Activated T-cell treated with anti-CD3 and anti-CD28 coated beads, Interleukin-2, amount 50 U/mL, for 24 hours (primary cell): ENCODE results near the gene RUBCNL.
A peak's percentile ranks its signal among the peaks of the same experiment; 100 is the strongest.

ENCODE experiments used
- DNase-seq: peaks from one replicate; pipeline ENCODE4 v3.0.0-alpha.2; 2020
- H3K27ac Mint-ChIP-seq: 2 replicates; pipeline ENCODE4 v1.8.0; 2020; ENCODE audit warnings: mild to moderate bottlenecking, mixed read lengths
- H3K27me3 Mint-ChIP-seq: 2 replicates; pipeline ENCODE4 v1.8.0; 2020; ENCODE audit warnings: mixed read lengths
- H3K36me3 Mint-ChIP-seq: 2 replicates; pipeline ENCODE4 v1.8.0; 2020; ENCODE audit warnings: low read depth, mixed read lengths
- H3K4me1 Mint-ChIP-seq: 2 replicates; pipeline ENCODE4 v1.8.0; 2020; ENCODE audit warnings: low read depth, mixed read lengths
- H3K4me3 Mint-ChIP-seq: 2 replicates; pipeline ENCODE4 v1.8.0; 2020; ENCODE audit warnings: mild to moderate bottlenecking, moderate library complexity, mixed read lengths
- H3K9me3 Mint-ChIP-seq: 2 replicates; pipeline ENCODE4 v1.8.0; 2020; ENCODE audit warnings: mixed read lengths

The RUBCNL gene

DNA sequence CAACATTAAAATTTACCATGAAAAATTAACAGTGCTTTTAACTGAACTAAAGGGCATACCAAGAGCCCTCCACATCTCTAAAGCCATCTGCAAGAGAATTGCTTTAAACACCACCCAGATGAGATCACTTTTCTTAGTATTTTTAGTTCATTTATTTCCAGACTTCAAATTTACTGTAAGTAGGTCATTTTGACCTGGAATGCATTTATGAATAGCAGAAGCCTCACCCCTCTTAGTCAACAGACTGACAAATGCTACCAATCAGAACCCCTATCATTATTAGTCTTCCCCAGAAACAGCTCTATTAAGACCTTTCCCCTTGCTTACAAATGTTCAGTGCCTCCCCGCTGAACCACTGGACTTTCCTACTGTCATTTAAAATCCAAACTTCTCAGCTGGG lies 27.3 kb downstream of the RUBCNL start:
- no peak for DNase-seq
- Mint-ChIP-seq H3K27me3 (peaks cover 3% of the 10 kb centered on the region), H3K27ac (no peak overlapping the region), H3K36me3 (no peaks in the 10 kb centered on the region), H3K9me3 (peaks cover 3% of the 10 kb centered on the region), H3K4me3 (no peak overlapping the region), H3K4me1 (peaks cover 13% of the 10 kb centered on the region)

DNA sequence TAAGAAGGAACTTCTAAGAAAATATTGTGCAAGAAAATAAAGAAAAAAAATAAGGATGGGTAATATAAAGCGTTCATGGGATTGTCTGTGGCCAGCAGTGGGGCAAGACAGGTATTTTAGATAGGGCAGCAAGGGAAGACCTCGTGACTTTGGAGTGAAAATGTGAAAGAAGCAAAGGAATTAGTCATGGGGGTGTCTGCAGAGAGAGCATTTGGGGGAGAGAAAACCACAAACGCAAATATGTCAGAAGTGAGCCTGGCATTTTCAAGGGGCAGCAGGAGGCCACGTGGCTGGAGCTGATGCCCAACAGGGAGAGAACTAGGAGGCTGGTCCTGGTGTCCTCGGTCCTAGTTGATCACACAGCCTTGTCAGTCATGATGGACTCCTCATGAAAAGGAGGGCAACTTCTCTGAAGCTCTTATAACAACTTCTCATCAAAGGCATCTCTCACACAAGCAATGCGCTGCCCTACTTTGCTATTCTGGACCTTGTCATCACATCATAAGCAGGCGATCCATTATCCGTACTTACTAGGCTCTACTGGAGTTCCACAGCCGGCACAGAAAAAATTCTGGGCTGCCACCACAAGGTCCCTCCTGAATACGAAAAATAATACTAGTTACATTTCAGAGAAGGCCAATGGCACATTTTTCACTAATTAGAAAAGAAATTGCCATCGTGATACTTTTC lies 31.0 kb downstream of the RUBCNL start:
- H3K36me3 Mint-ChIP-seq, result peaks cover 3% of the 10 kb centered on the region
- peaks cover 20% of the 10 kb centered on the region for H3K9me3 Mint-ChIP-seq
- peaks cover 25% of the 10 kb centered on the region for H3K4me1 Mint-ChIP-seq
- peaks cover 3% of the 10 kb centered on the region for H3K27me3 Mint-ChIP-seq
- peak overlapping the region; percentile 50 for H3K27ac Mint-ChIP-seq
- H3K4me3 Mint-ChIP-seq, result no peak overlapping the region
- no peak for DNase-seq

DNA sequence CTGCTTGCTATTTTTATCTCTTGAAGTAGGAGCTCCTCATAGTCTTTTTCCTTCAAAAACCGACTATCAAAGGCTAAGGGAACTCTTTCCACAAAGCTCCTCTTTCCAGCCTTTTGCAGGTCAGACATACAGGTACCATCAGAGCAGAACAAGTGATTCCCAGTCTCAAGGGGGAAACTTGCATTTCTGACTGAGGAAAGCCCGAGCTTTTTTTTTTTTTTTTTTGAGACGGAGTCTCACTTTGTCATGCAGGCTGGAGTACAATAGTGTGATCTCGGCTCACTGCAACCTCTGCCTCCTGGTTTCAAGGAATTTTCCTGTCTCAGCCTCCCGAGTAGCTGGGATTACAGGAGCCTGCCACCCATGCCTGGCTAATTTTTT lies 32.0 kb downstream of the RUBCNL start:
- H3K27ac Mint-ChIP-seq, result peak overlapping the region; percentile 86
- H3K9me3 Mint-ChIP-seq, result peaks cover 20% of the 10 kb centered on the region
- no peaks in the 10 kb centered on the region for H3K27me3 Mint-ChIP-seq
- peak overlapping the region; percentile 18 for H3K4me3 Mint-ChIP-seq
- peaks cover 25% of the 10 kb centered on the region for H3K4me1 Mint-ChIP-seq
- peaks cover 3% of the 10 kb centered on the region for H3K36me3 Mint-ChIP-seq
- DNase-seq, result no peak

DNA sequence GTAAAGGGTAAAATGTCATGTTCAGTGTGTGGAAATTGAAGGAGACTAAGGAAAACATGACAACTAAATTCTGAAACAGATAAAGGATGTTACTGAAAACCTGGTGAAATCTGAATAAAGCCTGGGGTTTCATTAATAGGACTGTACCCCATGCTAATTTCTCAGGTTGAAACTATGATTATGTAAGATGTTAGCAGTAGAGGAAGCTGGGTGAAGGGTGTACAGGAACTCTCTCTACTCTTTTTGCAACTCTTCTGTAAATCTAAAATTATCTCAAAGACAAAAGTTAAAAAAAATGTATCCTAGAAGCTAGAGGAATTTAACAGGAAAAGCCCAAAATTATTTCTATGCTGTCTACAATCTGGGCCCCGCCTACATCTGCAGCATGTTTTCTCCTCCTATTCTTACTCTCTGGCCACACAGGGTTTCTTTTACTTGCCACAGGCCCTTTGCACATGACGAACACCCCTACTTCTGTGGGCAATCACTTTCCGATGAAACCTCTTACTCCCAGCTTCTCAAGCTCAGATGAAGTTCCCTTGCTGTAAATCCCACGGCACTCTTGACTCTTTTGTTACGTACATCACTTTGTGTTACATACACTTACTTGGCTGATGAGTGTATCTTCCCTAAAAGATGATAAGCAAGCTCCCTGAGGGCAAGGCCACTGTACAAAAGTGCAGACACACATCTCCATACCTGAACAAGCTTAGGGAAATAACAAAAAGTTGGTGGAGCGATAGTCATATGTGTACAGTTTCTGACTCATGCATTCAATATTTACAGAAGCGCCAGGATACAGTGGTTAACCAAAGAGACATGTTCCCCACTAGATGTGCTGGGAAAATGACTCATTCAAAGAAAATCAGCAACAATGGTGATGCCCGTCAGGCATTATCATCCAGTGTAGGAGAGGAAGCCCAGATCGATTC lies 32.6 kb downstream of the RUBCNL start:
- H3K4me1 Mint-ChIP-seq, result peaks cover 25% of the 10 kb centered on the region
- DNase-seq, result no peak
- peaks cover 3% of the 10 kb centered on the region for H3K36me3 Mint-ChIP-seq
- H3K27ac Mint-ChIP-seq, result peak overlapping the region; percentile 86
- no peaks in the 10 kb centered on the region for H3K27me3 Mint-ChIP-seq
- H3K9me3 Mint-ChIP-seq, result peaks cover 20% of the 10 kb centered on the region
- peak overlapping the region; percentile 18 for H3K4me3 Mint-ChIP-seq

DNA sequence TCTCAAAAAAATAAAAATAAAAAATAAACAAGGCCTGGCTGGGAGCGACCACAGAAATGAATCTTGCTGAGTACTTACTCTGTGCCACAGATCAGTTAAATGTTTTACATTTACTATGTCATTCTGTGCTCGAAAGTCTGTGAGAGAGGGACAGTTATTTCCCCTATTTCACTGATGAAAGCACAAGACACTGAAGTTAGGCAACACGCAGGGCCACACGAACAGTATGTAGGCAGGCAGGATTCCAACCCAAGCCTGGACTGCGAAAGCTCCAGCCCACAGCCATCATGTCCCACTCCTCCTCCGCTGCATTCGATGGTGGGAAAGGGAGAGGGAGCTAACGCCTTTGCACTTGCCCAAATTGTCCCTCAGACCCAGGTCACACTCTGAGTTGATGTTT lies 34.2 kb downstream of the RUBCNL start:
- Mint-ChIP-seq H3K27ac (no peak overlapping the region), H3K4me1 (peaks cover 25% of the 10 kb centered on the region), H3K4me3 (no peak overlapping the region), H3K36me3 (peaks cover 3% of the 10 kb centered on the region), H3K27me3 (no peaks in the 10 kb centered on the region), H3K9me3 (peaks cover 20% of the 10 kb centered on the region)
- DNase-seq, result no peak

DNA sequence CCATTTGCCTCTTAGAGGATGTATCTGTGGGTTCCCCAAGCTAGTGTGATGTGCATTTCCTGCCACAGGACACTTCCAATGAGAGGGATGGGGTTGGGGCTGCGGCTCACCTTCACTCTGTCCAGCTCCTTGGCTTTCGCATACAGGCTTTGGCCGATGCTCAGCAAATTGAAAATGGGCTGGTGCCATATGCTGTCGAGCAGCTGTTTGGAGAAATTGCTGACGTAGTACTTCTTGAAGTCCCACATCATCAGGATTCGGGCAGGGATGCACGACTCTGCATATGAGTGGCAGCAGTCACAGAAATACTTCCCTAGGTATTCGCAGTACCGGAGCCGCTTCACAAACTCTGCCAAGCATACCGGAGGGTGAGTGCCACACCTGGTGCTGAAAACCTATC lies 37.0 kb downstream of the RUBCNL start:
- Mint-ChIP-seq H3K4me1 (peaks cover 15% of the 10 kb centered on the region), H3K9me3 (peaks cover 20% of the 10 kb centered on the region), H3K4me3 (no peak overlapping the region), H3K36me3 (peaks cover 3% of the 10 kb centered on the region), H3K27me3 (no peaks in the 10 kb centered on the region), H3K27ac (no peak overlapping the region)
- DNase-seq, result no peak

DNA sequence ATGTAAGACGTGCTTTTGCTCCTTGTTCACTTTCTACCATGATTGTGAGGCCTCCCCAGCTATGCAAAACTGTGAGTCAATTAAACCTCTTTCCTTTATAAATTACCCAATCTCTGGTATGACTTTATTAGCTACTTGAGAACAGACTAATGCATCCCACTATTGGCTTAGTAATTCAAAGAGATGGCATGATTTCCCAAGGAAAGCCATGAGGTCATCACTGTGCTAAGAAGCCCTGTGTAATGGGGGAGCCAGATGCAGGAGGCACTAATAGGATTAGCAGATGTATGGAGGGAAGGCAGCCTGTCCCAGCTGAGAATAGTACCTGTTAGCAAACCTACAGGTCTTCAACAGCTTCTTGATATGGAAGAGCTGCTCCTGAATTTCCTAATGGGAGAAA lies 38.1 kb downstream of the RUBCNL start:
- H3K27me3 Mint-ChIP-seq, result no peaks in the 10 kb centered on the region
- H3K27ac Mint-ChIP-seq, result no peak overlapping the region
- peaks cover 6% of the 10 kb centered on the region for H3K4me1 Mint-ChIP-seq
- H3K4me3 Mint-ChIP-seq, result no peak overlapping the region
- H3K36me3 Mint-ChIP-seq, result no peaks in the 10 kb centered on the region
- peaks cover 12% of the 10 kb centered on the region for H3K9me3 Mint-ChIP-seq
- DNase-seq, result no peak

DNA sequence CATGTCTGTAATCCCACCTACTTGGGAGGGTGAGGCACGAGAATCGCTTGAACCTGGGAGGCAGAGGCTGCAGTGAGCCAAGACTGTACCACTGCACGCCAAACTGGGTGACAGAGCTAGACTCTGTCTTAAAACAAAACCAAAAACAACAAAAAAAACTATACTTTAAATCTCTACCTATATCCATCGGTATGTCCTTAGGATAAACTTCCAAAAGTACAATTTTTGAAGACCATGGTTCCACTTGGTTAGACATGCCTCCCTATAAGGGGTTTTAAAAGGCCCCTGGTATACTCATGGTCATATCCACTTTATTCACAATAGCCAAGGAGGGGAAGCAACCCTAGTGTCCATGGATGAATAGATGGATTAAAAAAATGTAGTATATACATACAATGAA lies 39.8 kb downstream of the RUBCNL start:
- DNase-seq, result no peak
- Mint-ChIP-seq H3K36me3 (no peaks in the 10 kb centered on the region), H3K4me1 (peaks cover 11% of the 10 kb centered on the region), H3K27ac (no peak overlapping the region), H3K9me3 (no peaks in the 10 kb centered on the region), H3K27me3 (no peaks in the 10 kb centered on the region), H3K4me3 (no peak overlapping the region)

DNA sequence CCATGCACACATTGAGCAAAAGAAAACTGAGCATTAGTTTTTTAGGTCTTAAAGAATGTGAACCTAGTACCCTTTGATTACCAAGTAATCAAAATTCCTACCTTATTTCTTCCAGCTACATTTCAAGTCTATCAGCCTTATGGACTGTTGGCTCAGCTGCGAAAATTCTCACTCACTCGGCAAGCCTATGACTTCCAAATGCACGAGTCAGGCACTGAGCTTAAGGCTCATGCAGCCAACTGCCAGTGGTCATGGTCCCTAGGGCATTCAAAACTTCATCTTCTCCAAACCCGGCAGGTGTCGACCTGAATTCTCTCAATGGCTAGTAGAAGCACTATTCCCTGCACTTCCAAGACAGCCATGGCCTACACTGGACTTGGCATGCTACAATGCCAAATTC lies 41.2 kb downstream of the RUBCNL start:
- H3K9me3 Mint-ChIP-seq, result peaks cover 2% of the 10 kb centered on the region
- no peak for DNase-seq
- H3K4me3 Mint-ChIP-seq, result no peak overlapping the region
- peaks cover 26% of the 10 kb centered on the region for H3K4me1 Mint-ChIP-seq
- H3K27ac Mint-ChIP-seq, result no peak overlapping the region
- H3K27me3 Mint-ChIP-seq, result no peaks in the 10 kb centered on the region
- H3K36me3 Mint-ChIP-seq, result peaks cover under 1% of the 10 kb centered on the region

DNA sequence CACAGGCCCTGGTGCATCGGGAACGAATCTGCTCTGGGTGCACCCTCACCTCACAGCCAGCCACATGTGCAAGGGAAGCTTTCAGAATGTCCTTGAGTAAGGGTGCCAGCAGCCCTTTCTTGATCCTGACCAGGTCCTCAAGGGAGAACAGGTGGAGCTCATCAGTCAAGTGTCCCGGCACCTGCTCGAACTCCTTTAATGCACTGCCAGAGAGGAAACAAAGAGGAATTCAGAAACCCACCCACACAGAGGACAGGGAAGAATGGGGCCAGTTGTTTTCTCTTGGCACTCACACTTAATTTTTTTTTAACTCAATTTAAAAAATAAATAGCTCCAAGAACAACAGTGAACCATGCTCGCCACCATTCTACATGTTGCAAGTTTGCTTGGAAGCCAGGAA lies 41.7 kb downstream of the RUBCNL start:
- Mint-ChIP-seq H3K27me3 (no peaks in the 10 kb centered on the region), H3K9me3 (peaks cover 6% of the 10 kb centered on the region), H3K4me3 (no peak overlapping the region), H3K27ac (no peak overlapping the region), H3K36me3 (peaks cover 5% of the 10 kb centered on the region), H3K4me1 (peaks cover 30% of the 10 kb centered on the region)
- no peak for DNase-seq

DNA sequence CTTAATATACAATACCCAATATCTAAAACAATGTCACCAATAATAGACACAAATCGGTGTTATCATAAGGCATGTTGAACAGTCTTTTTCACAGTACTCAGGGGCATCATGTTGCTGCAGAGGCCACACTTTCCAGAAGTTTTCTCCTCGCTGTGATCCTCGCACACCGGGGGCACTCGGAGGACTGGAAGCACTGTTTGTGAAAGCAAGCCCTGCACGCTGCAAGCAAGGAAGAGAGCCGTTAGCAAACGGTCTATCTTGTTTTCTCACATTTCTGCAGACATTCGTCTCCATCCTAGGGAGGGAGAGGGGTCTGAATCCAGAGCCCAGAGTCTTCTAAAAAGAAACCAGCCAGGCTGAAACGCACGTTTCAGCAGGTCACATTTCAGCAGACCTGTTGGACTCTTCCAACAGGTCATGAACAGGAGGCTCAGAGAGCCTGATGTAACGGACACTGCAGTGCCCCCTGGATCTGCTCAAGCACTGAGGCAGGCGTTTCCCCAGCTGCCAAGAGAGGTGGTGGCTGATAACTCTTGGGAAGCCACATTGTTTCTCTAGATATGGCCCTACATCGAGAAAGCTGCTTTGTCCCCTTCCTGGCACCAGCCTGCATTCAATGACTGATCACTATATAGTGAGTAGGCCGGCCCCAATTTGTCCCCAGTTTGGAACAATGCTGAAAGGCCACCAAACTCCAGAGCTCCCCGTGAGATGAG lies 43.6 kb downstream of the RUBCNL start:
- Mint-ChIP-seq H3K4me3 (no peak overlapping the region), H3K27ac (no peak overlapping the region), H3K36me3 (peaks cover 5% of the 10 kb centered on the region), H3K27me3 (no peaks in the 10 kb centered on the region), H3K4me1 (peaks cover 49% of the 10 kb centered on the region), H3K9me3 (peaks cover 6% of the 10 kb centered on the region)
- DNase-seq, result no peak

DNA sequence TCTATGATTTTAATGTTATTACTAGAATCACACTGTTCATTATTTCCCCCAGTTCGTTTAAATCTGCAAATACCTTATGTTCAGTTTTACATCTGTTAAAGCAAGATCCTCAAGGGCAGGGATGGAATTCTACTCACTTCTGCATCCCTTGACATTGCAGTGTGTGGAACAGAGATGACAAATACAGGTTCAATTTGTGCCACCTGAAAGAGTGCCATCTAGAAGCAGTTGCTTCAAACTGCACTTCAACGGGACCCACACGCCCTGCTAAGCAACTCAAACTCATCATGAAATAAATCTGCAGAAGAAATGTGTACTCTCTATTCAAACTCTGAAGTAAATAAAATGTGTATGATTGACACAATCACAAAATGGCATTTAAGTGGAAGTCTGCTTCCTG lies 44.5 kb downstream of the RUBCNL start:
- Mint-ChIP-seq H3K36me3 (peaks cover 5% of the 10 kb centered on the region), H3K27me3 (no peaks in the 10 kb centered on the region), H3K4me3 (no peak overlapping the region), H3K27ac (no peak overlapping the region), H3K9me3 (peaks cover 6% of the 10 kb centered on the region), H3K4me1 (peaks cover 51% of the 10 kb centered on the region)
- no peak for DNase-seq

DNA sequence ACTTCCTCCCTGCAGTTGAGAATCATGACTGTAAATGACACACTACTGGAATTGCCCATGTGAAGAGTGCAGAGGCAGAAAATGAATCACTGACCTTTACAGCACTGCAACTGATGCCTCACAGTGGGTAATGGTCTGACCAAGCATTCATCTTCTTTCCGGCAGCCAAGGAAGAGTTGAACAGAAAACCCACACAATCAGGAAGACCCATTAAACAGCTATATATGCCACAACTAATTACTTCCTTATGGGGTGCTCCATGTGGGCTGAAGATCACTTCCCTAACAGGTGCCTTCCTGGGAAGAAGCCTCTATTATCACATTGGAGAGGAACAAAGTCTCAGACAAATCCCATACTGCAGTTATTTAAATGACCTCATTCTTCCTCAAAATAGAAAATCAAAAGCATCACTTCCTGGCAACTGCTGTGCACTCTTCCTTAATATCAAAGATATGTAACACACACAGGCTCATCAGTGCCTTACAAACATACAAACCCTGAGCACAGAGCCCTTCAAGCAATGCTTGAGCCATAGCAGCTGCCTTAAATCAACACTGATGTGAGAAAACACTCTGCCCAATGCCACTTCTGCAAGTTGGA lies 45.8 kb downstream of the RUBCNL start:
- H3K27ac Mint-ChIP-seq, result peak overlapping the region; percentile 96
- peak overlapping the region; percentile 57 for H3K4me3 Mint-ChIP-seq
- peaks cover 10% of the 10 kb centered on the region for H3K9me3 Mint-ChIP-seq
- peaks cover 51% of the 10 kb centered on the region for H3K4me1 Mint-ChIP-seq
- no peak for DNase-seq
- H3K27me3 Mint-ChIP-seq, result no peaks in the 10 kb centered on the region
- H3K36me3 Mint-ChIP-seq, result peaks cover 5% of the 10 kb centered on the region

DNA sequence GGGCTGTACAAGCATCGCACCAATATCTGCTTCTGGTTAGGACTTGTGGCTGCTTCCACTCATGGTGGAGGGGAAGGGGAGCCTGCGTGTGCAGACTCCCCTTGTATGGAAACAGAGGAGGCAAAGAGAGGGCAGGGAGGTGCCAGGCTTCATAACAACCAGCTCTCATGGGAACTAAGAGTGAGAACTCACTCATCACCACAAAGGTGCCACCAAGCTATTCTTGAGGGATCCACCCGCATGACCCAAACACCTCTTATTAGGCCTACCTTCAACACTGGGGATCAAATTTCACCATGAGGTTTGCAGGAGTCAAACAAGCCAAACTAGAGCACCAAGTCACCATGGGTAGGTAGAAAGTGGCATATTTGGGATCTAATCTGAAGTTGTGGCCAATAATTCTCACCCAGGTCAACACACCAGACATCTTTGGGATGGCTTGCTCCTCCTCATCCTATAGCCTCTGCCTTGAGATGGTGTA lies 46.4 kb downstream of the RUBCNL start:
- peak overlapping the region; percentile 57 for H3K4me3 Mint-ChIP-seq
- peaks cover 51% of the 10 kb centered on the region for H3K4me1 Mint-ChIP-seq
- H3K9me3 Mint-ChIP-seq, result peaks cover 10% of the 10 kb centered on the region
- DNase-seq, result no peak
- H3K36me3 Mint-ChIP-seq, result peaks cover 5% of the 10 kb centered on the region
- peak overlapping the region; percentile 96 for H3K27ac Mint-ChIP-seq
- H3K27me3 Mint-ChIP-seq, result no peaks in the 10 kb centered on the region
